Measurements from ENCODE around the gene LDLRAD4.

LDLRAD4 gene

DNA sequence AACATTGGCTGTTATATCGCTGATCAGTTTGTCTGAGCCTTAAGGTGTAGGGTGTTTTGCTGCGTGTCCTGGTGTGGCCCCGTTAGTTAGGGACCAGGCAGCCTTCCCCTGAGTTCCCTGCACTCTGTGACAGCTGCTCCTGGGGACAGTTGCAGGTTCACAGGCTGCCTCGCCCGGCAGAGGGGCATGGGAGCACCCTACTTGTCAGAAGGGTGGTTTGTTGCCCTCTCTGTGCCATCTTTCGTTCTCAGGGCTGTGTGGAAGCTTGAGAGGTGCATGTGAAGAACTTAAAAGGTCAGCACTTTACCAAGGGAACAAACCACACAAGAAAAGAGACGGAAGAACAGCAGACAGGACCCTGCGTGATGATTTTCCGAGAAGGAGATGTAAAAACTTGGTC lies 159.6 kb downstream of the LDLRAD4 start:
- no peaks in the 10 kb centered on the region for H3K4me1 ChIP-seq (ENCODE audit: control insufficient read depth, insufficient read depth, low read length)
- no peaks in the 10 kb centered on the region for H3K36me3 ChIP-seq (ENCODE audit: control insufficient read depth, insufficient read depth, low read length)
- no CpG with 5 or more reads among the region's 9 CpGs for WGBS (ENCODE audit: insufficient coverage, insufficient read length)
- H3K27me3 ChIP-seq (ENCODE audit: control insufficient read depth, insufficient read depth, low read length): no peaks in the 10 kb centered on the region
- no peak overlapping the region for H3K27ac ChIP-seq (ENCODE audit: low read length)
- DNase-seq (ENCODE audit: low read depth, low spot score): no peak
- no peaks in the 10 kb centered on the region for H3K9me3 ChIP-seq (ENCODE audit: control insufficient read depth, insufficient read depth, low read length)
- H3K4me3 ChIP-seq (ENCODE audit: low read length): no peak overlapping the region

DNA sequence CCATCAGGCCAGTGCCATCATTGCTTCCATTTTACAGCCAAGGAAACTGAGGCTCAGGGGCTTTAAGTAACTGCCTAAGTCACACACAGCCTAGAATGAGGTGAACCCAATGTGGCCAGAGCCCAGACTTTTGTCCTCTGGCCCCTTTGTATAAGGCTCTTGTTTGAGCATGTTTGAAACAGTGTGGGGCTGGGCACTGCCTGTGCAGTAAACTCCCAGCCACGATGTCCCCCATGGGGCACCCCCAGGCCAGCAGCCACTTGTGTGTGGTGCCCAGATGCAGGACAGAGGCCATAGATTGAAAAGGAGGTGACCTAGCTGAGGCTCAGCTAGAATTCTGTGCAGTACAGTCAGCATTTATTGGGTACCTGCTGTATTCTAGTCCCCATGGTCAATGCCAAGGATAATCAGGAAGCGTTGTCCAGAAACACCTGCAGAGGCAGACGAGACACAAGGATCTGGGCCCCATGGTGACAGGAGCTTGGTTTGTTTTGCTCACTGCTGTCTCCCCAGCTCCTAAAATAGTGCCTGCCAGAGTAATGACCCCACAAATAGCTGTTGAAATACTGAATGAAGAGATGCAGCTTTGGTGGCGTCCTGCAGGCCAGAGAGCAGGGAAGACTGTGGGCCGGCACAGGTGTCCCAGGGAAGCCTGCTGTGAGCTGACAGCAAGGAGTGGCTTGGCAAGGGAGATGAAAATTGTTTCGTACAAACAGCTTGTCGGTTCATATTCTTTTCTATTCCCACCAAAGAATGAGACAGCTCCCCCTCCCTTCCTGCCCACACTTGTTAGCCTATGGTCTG lies 160.7 kb downstream of the LDLRAD4 start:
- Histone ChIP-seq H3K4me1 (ENCODE audit: control insufficient read depth, insufficient read depth, low read length) (no peaks in the 10 kb centered on the region), H3K27ac (ENCODE audit: low read length) (no peak overlapping the region), H3K36me3 (ENCODE audit: control insufficient read depth, insufficient read depth, low read length) (no peaks in the 10 kb centered on the region), H3K4me3 (ENCODE audit: low read length) (no peak overlapping the region), H3K27me3 (ENCODE audit: control insufficient read depth, insufficient read depth, low read length) (no peaks in the 10 kb centered on the region), H3K9me3 (ENCODE audit: control insufficient read depth, insufficient read depth, low read length) (no peaks in the 10 kb centered on the region)
- DNase-seq (ENCODE audit: low read depth, low spot score): no peak
- no CpG with 5 or more reads among the region's 7 CpGs for whole genome bisulfite sequencing (ENCODE audit: insufficient coverage, insufficient read length)

DNA sequence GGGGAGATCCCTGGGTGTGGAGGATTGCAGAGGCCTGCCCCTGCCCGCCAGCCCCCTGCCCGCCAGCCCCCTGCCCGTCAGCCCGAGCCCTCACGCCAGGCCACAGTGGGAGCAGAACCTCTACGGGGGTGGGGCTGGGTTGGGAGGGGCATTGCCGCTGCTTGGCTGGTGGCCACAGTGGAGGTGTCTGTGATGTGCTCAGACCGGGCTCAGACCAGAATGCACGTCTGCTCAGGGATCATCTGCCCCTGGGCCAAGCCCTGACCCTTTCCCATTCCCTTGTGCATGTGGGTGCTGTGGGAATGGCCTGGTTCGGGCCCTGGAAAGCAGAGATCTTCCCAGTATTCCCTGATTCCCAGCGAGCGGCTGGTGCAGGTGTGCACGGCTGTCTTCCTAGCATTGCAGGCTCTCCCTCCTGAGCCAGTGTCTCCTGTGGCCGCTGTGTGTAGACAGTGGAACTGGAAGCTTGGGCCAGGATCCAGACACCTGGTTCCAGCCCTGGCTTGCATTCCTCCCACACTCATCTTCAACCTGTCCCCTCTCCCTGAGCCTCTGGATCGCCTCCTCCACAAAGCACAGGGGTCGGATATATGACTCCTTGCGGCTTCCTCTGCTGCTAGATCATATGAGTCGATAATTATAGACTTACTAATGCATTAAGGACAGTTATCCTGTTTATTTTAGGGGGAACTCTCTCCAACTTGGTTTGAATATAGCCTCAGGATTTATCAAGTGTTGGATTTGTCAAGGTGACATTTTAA lies 161.6 kb downstream of the LDLRAD4 start:
- no peaks in the 10 kb centered on the region for H3K4me1 ChIP-seq (ENCODE audit: control insufficient read depth, insufficient read depth, low read length)
- no peak overlapping the region for H3K4me3 ChIP-seq (ENCODE audit: low read length)
- no CpG with 5 or more reads among the region's 18 CpGs for WGBS (ENCODE audit: insufficient coverage, insufficient read length)
- no peak overlapping the region for H3K27ac ChIP-seq (ENCODE audit: low read length)
- no peaks in the 10 kb centered on the region for H3K27me3 ChIP-seq (ENCODE audit: control insufficient read depth, insufficient read depth, low read length)
- H3K36me3 ChIP-seq (ENCODE audit: control insufficient read depth, insufficient read depth, low read length): no peaks in the 10 kb centered on the region
- no peak for DNase-seq (ENCODE audit: low read depth, low spot score)
- H3K9me3 ChIP-seq (ENCODE audit: control insufficient read depth, insufficient read depth, low read length): no peaks in the 10 kb centered on the region

DNA sequence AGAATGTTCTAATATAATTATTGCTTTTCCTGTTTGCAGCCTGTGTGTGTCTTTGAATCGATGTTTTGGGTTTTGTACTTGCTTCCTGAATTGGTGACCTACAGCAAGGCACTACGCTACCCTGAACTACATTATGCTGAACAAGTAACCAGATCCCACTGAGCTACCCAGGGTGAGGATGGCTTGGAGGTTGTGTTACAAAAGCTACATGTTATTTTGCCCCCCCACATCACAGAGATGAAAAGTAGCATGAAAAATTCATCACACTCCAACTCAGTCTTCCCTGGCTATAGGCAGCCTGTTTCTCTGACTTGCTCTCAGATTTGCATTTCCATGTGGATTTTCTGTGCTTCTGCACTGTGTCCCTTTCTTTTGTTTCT lies 162.1 kb downstream of the LDLRAD4 start:
- Histone ChIP-seq H3K36me3 (ENCODE audit: control insufficient read depth, insufficient read depth, low read length) (no peaks in the 10 kb centered on the region), H3K4me3 (ENCODE audit: low read length) (no peak overlapping the region), H3K4me1 (ENCODE audit: control insufficient read depth, insufficient read depth, low read length) (no peaks in the 10 kb centered on the region), H3K9me3 (ENCODE audit: control insufficient read depth, insufficient read depth, low read length) (no peaks in the 10 kb centered on the region), H3K27ac (ENCODE audit: low read length) (no peak overlapping the region), H3K27me3 (ENCODE audit: control insufficient read depth, insufficient read depth, low read length) (no peaks in the 10 kb centered on the region)
- no CpG with 5 or more reads among the region's 2 CpGs for WGBS (ENCODE audit: insufficient coverage, insufficient read length)
- no peak for DNase-seq (ENCODE audit: low read depth, low spot score)

DNA sequence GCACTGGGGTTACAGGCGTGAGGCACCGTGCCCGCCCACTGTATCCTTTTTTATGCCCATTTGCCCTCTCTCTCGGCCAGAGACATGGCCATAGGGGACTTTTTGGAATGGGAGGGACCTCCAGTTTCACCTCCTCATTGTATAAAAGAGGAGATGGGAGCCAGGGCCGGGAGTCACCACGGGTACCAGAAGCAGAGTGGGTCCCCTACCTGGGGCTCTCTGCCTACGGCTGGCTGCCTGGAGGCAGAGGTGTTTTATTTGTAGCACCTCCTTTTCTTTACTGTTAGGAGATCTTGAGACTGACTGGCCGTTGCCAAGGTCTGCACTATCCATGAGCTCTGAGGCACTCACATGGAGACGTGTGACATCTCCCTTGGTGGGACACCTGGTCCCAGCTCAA lies 162.8 kb downstream of the LDLRAD4 start:
- no peak for DNase-seq (ENCODE audit: low read depth, low spot score)
- H3K36me3 ChIP-seq (ENCODE audit: control insufficient read depth, insufficient read depth, low read length): no peaks in the 10 kb centered on the region
- no peak overlapping the region for H3K4me3 ChIP-seq (ENCODE audit: low read length)
- no peaks in the 10 kb centered on the region for H3K27me3 ChIP-seq (ENCODE audit: control insufficient read depth, insufficient read depth, low read length)
- no peaks in the 10 kb centered on the region for H3K9me3 ChIP-seq (ENCODE audit: control insufficient read depth, insufficient read depth, low read length)
- no peak overlapping the region for H3K27ac ChIP-seq (ENCODE audit: low read length)
- WGBS (ENCODE audit: insufficient coverage, insufficient read length): no CpG with 5 or more reads among the region's 9 CpGs
- no peaks in the 10 kb centered on the region for H3K4me1 ChIP-seq (ENCODE audit: control insufficient read depth, insufficient read depth, low read length)

DNA sequence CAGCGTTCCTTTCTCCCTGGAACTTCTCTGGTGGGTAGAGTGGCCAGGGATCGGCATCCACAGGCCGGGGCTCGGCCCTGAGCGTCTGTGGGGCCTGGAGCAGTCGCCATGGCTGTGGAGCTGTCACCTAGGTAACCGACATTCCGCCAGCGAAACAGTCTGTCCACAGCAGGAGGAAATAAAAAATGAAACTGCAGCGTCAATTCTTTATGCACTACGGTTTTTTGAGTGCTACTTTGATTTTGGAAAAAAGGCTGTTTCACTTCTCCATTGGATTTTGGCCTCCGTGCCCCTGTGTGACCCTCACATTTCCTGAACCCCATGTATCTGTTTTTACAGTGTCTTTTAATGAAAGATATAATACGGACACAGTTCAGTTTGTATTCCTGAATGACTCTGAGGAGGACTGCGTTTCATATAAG lies 163.4 kb downstream of the LDLRAD4 start:
- Histone ChIP-seq H3K9me3 (ENCODE audit: control insufficient read depth, insufficient read depth, low read length) (no peaks in the 10 kb centered on the region), H3K36me3 (ENCODE audit: control insufficient read depth, insufficient read depth, low read length) (no peaks in the 10 kb centered on the region), H3K4me1 (ENCODE audit: control insufficient read depth, insufficient read depth, low read length) (no peaks in the 10 kb centered on the region), H3K4me3 (ENCODE audit: low read length) (no peak overlapping the region), H3K27me3 (ENCODE audit: control insufficient read depth, insufficient read depth, low read length) (no peaks in the 10 kb centered on the region), H3K27ac (ENCODE audit: low read length) (no peak overlapping the region)
- no peak for DNase-seq (ENCODE audit: low read depth, low spot score)
- WGBS (ENCODE audit: insufficient coverage, insufficient read length): no CpG with 5 or more reads among the region's 14 CpGs

DNA sequence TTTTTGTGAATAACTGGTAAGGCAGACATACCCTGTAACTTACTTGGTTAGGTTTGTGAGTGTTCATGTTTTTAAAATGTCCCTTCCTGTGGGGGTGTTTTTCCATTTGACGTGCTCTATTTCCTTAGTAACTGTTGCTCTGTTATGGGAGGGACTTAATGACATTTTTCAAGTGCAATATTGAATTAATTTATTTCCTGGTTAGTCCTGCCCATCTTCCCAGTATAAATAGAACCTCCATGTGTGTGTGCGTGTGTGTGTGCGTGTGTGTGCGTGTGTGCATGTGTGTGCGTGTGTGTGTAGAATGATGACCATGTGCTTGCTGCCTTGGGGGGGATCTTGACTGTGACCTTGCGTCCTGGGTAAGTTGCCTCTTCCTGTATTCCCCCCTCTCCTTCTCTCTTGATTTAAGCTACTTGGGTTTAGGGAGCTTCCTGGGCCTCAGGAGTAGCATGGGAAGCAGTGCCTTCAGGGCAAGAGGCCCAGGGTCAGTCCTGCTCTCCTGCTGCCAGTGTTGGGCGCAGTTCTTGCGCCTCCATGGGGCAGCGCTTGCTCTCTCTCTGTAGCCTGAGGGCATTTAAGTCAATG lies 163.9 kb downstream of the LDLRAD4 start:
- Histone ChIP-seq H3K36me3 (ENCODE audit: control insufficient read depth, insufficient read depth, low read length) (no peaks in the 10 kb centered on the region), H3K27ac (ENCODE audit: low read length) (no peak overlapping the region), H3K4me1 (ENCODE audit: control insufficient read depth, insufficient read depth, low read length) (no peaks in the 10 kb centered on the region), H3K9me3 (ENCODE audit: control insufficient read depth, insufficient read depth, low read length) (no peaks in the 10 kb centered on the region), H3K4me3 (ENCODE audit: low read length) (no peak overlapping the region), H3K27me3 (ENCODE audit: control insufficient read depth, insufficient read depth, low read length) (no peaks in the 10 kb centered on the region)
- WGBS (ENCODE audit: insufficient coverage, insufficient read length): no CpG with 5 or more reads among the region's 9 CpGs
- no peak for DNase-seq (ENCODE audit: low read depth, low spot score)

DNA sequence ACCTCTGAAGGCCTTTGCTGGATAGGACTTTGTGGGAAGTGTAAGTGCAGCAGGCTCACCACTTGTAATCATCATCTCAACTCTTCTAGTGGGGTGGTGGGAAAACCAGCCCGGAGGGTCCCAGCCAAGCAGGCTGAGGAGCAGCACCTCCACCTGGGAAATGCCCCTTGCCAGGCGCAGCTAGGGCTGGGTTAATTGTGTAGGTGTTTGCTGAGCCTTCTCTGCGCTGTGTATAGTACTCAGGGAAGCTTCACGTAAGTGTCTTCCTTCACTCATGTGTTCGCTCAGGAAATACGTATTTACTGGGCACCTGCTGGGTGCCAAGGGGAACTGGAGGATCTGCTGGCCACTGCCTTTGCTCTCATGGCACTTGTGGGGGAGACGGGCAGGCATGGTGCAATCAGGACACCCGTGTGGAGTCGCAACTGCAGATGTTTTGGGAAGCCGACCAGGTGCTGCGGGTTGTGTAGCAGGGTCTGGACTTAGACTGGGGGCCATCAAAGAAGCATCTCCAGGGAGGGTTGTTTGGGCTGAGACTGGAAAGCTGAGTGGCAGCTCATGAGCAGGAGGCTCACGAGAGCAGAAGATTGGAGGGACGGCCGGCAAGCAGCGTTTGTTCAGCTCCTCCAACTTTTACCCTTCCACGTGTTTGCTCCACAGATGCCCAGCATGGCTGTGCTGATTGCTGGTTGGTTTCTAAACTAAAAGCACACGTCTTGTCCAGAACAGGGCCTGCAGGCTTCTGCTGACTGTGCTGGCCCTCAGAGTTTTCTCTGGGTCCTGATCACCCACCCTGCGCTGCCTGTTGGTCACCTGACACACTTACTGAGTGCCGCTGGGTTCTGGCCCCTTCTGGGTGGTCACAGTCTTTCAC lies 164.6 kb downstream of the LDLRAD4 start:
- H3K4me1 ChIP-seq (ENCODE audit: control insufficient read depth, insufficient read depth, low read length): no peaks in the 10 kb centered on the region
- DNase-seq (ENCODE audit: low read depth, low spot score): no peak
- H3K9me3 ChIP-seq (ENCODE audit: control insufficient read depth, insufficient read depth, low read length): no peaks in the 10 kb centered on the region
- H3K27ac ChIP-seq (ENCODE audit: low read length): no peak overlapping the region
- no peak overlapping the region for H3K4me3 ChIP-seq (ENCODE audit: low read length)
- no CpG with 5 or more reads among the region's 19 CpGs for WGBS (ENCODE audit: insufficient coverage, insufficient read length)
- H3K36me3 ChIP-seq (ENCODE audit: control insufficient read depth, insufficient read depth, low read length): no peaks in the 10 kb centered on the region
- H3K27me3 ChIP-seq (ENCODE audit: control insufficient read depth, insufficient read depth, low read length): no peaks in the 10 kb centered on the region

DNA sequence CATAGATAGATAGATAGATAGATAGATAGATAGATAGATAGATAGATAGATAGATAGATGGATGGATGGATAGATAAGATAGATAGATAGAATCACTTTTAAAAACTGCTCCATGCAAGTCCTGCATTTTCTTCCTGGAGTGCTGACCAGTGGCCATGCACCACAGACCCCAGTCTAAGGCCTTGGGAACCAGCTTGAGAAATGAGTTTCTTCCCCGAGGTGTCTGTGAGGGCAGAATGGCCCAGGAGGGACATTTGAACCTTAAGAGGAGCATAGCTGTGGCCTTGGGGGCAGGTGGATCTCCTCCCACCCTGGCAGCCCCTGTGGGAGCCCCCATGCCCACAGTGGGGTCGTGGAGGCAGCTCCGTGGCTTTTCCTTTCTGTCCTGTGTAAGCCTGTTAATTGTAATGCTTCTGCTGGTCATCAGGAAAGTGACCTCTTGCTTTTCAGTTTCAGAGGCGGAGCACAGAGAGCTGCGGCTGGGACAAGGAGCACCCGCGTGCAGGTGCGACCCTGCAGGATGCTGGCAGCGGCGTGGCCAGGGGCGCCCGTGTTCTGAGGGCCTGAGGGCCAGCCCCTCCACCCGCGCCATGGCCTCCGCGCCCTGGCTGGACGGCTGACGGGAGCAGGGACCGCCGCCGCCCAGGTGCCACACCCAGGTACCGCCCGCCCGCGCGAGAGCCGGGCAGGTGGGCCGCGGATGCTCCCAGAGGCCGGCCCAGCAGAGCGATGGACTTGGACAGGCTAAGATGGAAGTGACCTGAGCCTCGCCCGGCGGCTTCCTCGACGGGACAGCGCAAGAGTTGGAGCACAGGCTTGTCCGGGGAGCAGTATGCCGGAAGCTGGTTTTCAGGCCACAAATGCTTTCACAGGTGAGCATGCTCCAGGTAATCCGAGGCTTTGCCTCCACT lies 168.6 kb downstream of the LDLRAD4 start:
- Histone ChIP-seq H3K9me3 (ENCODE audit: control insufficient read depth, insufficient read depth, low read length) (no peaks in the 10 kb centered on the region), H3K27me3 (ENCODE audit: control insufficient read depth, insufficient read depth, low read length) (no peaks in the 10 kb centered on the region), H3K27ac (ENCODE audit: low read length) (no peak overlapping the region), H3K36me3 (ENCODE audit: control insufficient read depth, insufficient read depth, low read length) (no peaks in the 10 kb centered on the region), H3K4me1 (ENCODE audit: control insufficient read depth, insufficient read depth, low read length) (no peaks in the 10 kb centered on the region; the same call in 1 of the 2 replicates), H3K4me3 (ENCODE audit: low read length) (no peak overlapping the region)
- WGBS (ENCODE audit: insufficient coverage, insufficient read length): no CpG with 5 or more reads among the region's 40 CpGs
- no peak for DNase-seq (ENCODE audit: low read depth, low spot score)
